LNCAP (cell line): ENCODE measurements around the gene SGCE.

ENCODE experiments used
- TF ChIP-seq, protein P1 (sequence below): fragments of 450-650 bp; IDR thresholded peaks from 2 replicates; pipeline ENCODE4 v1.5.1; 2017; ENCODE audit warnings: mild to moderate bottlenecking

SGCE gene

GRCh38 chr7:94683066-94683465 lies 27.1 kb upstream of the SGCE start:
- TF ChIP-seq, protein P1, sequence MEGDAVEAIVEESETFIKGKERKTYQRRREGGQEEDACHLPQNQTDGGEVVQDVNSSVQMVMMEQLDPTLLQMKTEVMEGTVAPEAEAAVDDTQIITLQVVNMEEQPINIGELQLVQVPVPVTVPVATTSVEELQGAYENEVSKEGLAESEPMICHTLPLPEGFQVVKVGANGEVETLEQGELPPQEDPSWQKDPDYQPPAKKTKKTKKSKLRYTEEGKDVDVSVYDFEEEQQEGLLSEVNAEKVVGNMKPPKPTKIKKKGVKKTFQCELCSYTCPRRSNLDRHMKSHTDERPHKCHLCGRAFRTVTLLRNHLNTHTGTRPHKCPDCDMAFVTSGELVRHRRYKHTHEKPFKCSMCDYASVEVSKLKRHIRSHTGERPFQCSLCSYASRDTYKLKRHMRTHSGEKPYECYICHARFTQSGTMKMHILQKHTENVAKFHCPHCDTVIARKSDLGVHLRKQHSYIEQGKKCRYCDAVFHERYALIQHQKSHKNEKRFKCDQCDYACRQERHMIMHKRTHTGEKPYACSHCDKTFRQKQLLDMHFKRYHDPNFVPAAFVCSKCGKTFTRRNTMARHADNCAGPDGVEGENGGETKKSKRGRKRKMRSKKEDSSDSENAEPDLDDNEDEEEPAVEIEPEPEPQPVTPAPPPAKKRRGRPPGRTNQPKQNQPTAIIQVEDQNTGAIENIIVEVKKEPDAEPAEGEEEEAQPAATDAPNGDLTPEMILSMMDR: no peak

GRCh38 chr7:94679358-94679757 lies 23.4 kb upstream of the SGCE start:
- TF ChIP-seq, protein P1: no peak

- TF ChIP-seq, protein P1: no peak
Measured at GRCh38 chr7:94676431-94676830, 20.5 kb upstream of the SGCE start.

DNA sequence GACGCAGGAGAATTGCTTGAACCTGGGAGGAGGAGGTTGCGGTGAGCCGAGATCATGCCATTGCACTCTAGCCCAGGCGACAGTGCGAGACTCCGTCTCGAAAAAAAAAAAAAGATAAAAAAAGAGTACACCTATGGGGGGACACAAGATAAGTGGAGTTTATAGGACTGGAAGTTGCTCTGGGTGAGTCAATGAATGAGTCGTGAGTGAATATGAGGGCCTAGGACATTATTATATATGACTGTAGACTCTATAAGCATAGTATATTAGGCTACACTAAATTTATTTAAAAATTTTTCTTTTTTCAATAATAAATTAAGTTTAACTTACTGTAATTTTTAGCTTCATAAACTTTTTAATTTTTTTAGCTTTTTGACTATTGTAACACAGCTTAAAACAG lies 19.4 kb upstream of the SGCE start:
- TF ChIP-seq, protein P1: no peak

- TF ChIP-seq, protein P1: no peak
Measured at GRCh38 chr7:94671444-94672235, 15.7 kb upstream of the SGCE start.

- TF ChIP-seq, protein P1: no peak
Measured at GRCh38 chr7:94669773-94670495, 14.0 kb upstream of the SGCE start.

- TF ChIP-seq, protein P1: no peak
Measured at GRCh38 chr7:94666879-94667587, 11.1 kb upstream of the SGCE start.
